NCI-H2171 (cell line): ENCODE results near the gene SOAT2.
A peak's percentile ranks its signal among the peaks of the same experiment; 100 is the strongest.

Experiments
- DNase-seq: peaks from one replicate; lab custom pipeline; 2025; lab: John Stamatoyannopoulos, UW

The SOAT2 gene, protein sequence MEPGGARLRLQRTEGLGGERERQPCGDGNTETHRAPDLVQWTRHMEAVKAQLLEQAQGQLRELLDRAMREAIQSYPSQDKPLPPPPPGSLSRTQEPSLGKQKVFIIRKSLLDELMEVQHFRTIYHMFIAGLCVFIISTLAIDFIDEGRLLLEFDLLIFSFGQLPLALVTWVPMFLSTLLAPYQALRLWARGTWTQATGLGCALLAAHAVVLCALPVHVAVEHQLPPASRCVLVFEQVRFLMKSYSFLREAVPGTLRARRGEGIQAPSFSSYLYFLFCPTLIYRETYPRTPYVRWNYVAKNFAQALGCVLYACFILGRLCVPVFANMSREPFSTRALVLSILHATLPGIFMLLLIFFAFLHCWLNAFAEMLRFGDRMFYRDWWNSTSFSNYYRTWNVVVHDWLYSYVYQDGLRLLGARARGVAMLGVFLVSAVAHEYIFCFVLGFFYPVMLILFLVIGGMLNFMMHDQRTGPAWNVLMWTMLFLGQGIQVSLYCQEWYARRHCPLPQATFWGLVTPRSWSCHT

GRCh38 chr12:53102883-53103807 lies at the start of gene SOAT2:
Gene SOAT2, plus strand, starts transcription at chr12:53103486. Its CDS starts 92 bp downstream, at chr12:53103578.
- DNase-seq: no peak

DNA sequence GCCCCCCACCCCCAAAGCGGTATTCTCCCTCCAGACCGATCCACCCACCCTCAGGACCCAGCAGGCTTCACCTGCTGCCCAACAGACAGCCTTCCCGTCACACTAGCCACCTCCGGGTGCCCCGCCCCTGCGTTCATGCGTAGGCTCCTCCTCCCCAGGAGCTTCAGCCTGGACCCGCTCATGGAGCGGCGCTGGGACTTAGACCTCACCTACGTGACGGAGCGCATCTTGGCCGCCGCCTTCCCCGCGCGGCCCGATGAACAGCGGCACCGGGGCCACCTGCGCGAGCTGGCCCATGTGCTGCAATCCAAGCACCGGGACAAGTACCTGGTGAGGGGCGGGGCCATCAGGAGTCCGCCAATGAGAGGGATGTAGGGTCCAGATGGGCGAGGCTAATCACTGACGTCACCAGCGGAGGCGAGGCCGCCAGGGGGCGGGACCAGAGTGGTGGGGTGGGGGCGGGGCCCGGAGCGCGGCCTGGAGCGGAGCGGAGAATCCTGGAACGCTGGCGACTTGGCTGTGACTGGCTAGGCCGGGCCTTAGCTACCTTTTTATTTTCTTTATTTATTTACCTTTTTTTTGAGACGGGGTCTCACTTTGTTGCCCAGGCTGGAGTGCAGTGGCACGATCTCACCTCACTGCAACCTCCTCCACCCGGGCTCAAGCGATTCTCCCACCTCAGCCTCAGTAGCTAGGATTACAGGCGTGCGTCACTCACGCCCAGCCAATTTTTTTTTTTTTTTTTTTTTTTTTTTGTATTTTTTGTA lies 49.0 kb upstream of the SOAT2 start:
- peak; percentile 97 for DNase-seq

DNA sequence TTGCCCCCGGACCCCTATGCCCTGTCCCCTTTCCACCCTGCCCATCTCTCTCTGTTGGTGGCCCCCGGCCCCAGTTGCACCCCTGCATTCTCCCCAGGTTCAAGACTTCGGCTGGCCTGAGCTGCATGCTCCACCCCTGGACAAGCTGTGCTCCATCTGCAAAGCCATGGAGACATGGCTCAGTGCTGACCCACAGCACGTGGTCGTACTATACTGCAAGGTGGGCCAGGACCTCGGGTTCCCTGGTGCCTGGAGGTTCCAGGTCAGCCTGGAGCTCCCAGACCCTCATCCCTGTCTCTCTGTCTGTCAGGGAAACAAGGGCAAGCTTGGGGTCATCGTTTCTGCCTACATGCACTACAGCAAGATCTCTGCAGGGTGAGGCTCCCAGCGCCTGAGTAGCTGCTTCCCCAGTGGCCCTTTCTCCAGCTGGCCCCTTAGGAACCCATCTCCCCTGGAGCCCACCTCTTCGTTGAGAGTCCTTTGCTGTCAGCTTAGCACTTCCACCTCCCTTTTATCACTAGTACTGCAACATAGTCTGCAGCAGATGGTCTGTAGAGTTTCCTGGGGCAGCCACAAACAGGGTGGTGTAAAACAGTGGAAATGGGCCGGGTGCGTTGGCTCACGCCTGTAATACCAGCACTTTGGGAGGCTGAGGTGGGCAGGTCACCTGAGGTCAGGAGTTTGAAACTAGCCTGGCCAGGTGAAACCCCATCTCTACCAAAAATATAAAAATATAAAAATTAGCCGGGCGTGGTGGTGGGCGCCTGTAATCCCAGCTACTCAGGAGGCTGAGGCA lies 47.6 kb upstream of the SOAT2 start:
- DNase-seq: no peak

DNA sequence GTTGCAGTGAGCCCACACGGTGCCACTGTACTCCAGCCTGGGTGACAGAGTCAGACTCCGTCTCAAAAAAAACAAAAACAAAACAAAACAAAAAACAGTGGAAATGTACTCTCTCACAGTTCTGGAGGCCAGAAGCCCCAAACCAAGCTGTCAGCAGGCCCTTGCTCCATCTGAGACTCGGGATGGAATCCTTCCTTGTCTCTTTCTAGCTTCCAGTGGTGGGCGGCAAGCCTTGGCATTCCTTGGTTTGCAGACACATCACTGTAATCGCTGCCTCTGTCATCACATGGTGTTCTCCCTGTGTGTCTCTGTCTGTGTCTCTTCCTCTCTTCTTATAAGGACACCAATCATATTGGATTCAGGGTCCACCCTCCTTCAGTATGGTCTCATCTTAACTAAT lies 47.0 kb upstream of the SOAT2 start:
- DNase-seq: no peak

DNA sequence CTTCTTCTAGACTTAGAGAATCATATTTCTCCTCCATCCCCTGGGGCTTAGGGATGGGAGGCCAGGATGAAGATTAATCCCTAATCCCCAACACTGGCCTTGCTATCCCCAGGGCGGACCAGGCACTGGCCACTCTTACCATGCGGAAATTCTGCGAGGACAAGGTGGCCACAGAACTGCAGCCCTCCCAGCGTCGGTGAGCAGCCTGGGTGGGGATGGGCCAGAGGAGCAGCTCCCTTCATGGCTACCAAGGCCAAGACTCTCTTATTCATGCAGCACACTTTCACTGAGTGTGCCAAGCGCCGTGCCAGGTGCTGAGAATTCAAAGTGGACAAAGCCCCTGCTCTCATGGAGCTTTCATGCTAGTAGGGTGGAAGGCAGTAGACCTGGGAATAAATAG lies 46.4 kb upstream of the SOAT2 start:
- DNase-seq: no peak

DNA sequence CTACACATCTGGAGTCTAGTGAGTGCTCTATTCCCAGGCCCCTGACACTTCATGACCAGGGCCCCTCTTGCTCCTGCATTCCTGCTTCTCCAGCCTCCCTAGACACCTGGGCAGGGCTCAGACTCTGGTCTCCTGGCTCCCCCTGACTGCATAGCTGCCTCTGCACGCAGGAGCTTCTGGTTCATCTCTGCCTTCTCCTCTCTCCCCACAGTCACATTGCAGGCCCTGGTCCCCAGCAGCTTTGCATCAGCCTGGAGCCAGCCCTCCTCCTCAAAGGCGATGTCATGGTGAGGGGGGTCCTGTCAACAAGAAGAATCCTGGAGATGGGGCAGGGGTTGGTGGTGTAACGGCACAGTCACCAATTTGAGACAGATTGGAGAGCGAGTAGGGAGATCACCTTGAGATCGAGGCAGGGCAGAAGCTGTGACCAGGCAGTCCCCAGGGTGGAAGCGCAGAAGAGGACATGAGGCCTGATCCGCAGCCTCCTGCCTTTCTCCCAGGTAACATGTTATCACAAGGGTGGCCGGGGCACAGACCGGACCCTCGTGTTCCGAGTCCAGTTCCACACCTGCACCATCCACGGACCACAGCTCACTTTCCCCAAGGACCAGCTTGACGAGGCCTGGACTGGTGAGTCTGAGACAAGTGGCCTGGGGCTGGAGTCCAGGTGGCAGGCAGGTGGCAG lies 45.3 kb upstream of the SOAT2 start:
- DNase-seq: no peak

DNA sequence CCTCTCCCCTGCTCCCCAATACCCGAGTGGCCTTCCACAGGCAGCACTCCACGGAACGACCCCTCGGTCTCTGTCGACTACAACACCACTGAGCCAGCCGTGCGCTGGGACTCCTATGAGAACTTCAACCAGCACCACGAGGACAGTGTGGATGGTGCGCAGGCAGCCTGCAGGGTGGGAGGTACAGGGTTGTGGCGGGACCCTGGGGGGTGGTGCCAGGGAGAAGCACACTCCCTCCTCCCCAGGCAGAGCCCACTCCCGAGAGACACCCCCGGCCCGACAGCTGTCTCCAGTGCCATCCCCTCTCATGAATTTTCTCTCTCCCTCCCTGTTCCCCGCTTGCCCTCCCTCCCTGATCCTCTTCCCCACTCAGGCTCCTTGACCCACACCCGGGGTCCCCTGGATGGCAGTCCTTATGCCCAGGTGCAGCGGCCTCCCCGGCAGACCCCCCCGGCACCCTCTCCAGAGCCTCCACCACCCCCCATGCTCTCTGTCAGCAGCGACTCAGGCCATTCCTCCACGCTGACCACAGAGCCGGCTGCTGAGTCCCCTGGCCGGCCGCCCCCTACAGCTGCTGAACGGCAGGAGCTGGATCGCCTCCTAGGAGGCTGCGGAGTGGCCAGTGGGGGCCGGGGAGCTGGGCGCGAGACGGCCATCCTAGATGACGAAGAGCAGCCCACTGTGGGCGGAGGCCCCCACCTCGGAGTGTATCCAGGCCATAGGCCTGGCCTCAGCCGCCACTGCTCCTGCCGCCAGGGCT lies 44.4 kb upstream of the SOAT2 start:
- no peak for DNase-seq

DNA sequence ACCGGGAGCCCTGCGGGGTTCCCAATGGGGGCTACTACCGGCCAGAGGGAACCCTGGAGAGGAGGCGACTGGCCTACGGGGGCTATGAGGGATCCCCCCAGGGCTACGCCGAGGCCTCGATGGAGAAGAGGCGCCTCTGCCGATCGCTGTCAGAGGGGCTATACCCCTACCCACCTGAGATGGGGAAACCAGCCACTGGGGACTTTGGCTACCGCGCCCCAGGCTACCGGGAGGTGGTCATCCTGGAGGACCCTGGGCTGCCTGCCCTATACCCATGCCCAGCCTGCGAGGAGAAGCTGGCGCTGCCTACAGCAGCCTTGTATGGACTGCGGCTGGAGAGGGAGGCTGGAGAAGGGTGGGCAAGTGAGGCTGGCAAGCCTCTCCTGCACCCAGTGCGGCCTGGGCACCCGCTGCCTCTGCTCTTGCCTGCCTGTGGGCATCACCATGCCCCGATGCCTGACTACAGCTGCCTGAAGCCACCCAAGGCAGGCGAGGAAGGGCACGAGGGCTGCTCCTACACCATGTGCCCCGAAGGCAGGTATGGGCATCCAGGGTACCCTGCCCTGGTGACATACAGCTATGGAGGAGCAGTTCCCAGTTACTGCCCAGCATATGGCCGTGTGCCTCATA lies 43.7 kb upstream of the SOAT2 start:
- DNase-seq: no peak

GRCh38 chr12:53060064-53060720 lies 43.1 kb upstream of the SOAT2 start:
- no peak for DNase-seq

GRCh38 chr12:53060721-53061276 lies 42.5 kb upstream of the SOAT2 start:
- DNase-seq: peak; percentile 79

DNA sequence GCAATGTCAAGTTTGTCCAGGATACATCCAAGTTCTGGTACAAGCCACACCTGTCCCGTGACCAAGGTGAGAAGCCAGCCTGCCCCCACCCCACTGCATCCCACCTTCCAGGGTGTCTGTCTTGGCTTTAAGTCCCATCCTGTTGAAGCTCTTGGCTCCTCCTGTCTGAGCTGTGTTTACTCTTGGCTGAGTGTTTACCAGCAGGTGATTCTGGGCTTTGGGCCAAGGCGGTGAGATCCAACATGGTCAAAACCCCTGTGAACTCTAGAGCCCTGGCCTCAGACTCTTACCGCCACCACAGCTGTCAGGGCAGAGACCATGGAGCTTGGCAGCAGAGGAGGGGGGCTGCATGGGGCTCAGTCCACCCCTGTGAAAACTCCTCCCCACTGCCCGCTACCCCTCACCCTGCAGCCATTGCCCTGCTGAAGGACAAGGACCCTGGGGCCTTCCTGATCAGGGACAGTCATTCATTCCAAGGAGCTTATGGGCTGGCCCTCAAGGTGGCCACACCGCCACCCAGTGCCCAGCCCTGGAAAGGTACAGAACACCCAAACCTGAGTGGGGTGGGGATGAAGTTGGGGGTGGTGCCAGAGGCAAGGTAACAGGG lies 41.8 kb upstream of the SOAT2 start:
- DNase-seq: peak; percentile 56

DNA sequence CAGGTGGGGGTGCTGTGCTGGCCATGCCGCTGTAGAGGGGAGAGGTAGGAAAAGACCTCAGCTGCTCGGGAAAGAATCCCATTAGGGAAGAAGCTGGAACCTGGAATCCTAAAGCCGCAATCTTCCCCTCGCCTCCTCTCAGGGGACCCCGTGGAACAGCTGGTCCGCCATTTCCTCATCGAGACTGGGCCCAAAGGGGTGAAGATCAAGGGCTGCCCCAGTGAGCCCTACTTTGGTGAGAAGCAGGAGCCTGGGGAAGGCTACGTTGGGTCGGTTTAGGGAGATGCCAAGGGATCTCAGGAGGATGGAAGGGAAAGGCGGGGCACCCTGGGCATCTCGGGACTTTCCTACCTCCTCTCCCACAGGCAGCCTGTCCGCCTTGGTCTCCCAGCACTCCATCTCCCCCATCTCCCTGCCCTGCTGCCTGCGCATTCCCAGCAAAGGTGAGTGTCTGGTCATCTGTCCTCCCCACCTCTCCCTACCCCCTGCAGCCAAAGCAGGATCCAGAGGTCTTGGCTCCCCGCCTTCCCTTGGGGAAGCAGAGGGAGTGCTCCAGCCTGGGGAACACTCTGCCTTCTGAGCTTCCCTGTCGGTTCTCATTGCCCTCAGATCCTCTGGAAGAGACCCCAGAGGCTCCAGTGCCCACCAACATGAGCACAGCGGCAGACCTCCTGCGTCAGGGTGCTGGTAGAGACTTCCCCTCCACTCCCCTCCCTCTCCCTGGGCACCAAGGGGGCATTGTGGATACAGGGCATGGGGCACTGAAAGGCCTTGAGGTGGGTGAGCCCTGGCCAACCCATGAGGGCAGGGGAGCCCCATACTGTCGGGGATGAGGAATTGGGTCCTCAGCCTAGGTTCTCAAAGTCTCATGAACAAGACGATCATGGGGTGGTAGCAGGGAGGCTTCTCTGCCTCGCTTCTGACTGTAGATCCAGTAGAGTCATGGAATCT lies 41.0 kb upstream of the SOAT2 start:
- DNase-seq: no peak

GRCh38 chr12:53062977-53063707 lies 40.1 kb upstream of the SOAT2 start:
- DNase-seq: no peak

- peak; percentile 17 for DNase-seq
Observed at GRCh38 chr12:53063708-53064612, 39.3 kb upstream of the SOAT2 start.
